GM18909 (cell line): ENCODE data around the gene TAS2R60.
"Not testable (repeated sequence)": the region's sequence is repeated elsewhere in the genome, so short reads cannot be mapped to it uniquely, and the experiment has no call there.

Experiments used
- ATAC-seq: cut with Tn5 transposase; IDR thresholded peaks from one replicate; pipeline ENCODE4 v1.9.1; 2021; ENCODE audit warnings: mild to moderate bottlenecking; ENCODE audit not compliant: unreplicated experiment, poor library complexity

The TAS2R60 gene, protein sequence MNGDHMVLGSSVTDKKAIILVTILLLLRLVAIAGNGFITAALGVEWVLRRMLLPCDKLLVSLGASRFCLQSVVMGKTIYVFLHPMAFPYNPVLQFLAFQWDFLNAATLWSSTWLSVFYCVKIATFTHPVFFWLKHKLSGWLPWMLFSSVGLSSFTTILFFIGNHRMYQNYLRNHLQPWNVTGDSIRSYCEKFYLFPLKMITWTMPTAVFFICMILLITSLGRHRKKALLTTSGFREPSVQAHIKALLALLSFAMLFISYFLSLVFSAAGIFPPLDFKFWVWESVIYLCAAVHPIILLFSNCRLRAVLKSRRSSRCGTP

DNA sequence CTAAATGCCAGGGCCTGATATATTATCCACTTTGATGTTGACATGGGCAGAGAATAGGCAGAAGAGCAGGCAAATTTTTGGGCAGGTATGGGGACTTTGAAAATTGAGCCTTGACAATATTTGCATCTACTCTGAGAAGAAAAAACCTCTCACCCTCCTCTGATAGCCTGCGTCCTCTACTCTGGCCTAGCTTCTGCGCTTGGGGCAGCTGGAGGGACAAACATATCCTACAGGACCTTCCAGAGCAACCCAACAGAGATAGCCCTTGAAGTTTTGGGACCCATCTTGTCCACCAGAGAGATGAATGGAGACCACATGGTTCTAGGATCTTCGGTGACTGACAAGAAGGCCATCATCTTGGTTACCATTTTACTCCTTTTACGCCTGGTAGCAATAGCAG is at the start of gene TAS2R60:
Gene TAS2R60, plus strand, starts transcription at position 301 of the 400 bp plus-strand sequence. Its CDS starts 0 bp downstream, at position 301.
- ATAC-seq: no peak

DNA sequence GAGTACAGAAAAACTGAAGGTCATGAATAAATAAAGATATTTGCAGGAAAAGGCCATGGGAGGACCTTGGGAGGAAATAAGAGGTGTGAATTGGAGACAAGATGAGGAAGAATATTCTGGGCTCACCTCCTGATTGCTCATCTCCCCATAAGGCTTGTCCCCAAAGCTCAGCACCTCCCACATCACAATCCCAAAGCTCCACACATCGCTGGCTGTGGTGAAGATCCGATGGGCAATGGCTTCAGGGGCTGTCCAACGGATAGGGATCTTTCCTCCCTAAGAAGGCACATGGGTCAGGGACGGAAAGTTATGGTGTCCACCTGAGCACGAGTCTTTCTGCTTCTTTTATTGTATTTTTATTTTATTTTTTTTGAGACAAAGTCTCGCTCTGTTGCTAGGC is 49.2 kb upstream of the TAS2R60 start:
- ATAC-seq: no peak

DNA sequence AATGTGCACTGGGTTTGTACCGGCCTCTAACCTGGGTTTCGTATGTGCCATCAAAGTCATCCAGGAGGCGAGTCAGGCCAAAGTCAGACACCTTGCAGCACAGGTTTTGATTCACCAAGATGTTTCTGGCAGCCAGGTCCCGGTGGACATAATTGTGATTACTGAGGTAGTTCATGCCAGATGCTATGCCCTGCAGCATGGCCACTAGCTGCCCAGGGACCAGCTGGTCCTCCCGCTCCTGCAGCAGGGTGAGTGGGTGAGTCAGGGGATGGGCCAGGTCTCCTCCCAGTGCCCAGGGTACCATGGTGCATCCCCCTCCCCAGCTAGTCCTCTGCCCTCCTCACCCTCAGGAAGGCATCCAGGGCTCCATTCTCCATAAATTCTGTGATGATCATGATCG is 48.5 kb upstream of the TAS2R60 start:
- no peak for ATAC-seq

DNA sequence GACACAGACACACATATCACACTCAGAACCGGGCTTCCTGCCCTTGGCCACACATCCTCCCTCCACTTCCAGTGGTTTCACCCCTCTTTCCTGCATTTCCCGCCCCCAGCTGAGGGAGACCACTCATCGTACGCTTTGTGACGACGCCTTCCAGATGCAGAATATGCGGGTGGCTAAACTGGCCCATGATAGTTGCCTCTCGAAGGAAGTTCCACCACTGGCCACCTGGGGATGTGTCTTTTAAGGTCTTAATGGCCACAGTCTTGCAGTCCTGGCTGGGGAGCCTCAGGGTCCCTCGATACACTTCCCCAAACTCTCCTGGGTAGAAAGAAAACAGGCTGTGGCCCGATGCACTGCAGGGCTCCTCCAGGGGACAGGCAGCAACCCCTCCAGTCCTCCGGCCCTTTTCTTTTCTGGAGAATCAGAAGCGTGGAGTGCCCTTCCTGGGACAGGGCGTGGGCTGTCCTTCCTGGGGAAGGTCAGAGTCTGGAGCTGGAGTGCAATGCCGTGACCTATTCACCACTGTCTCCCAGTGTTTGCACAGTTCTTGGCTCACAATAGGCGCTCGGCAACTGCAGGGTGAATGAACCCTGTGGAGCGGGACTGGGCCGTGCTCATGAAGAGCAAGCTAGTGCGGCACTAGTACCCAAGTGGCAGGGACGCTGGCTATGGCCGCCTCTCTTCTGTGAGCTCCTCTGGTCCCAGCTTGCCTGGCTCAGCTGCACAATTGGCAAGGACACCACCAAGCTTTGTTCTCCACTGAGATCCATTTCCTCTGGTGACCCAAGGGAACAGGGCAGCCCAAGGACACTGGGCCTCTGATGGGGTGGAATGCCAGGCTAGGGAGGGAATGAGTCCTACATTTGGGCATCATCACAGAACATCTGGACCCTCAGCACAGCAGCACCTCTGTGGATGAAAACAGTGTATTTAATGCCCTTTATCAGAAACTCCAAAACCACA is 47.8 kb upstream of the TAS2R60 start:
- ATAC-seq: no peak

DNA sequence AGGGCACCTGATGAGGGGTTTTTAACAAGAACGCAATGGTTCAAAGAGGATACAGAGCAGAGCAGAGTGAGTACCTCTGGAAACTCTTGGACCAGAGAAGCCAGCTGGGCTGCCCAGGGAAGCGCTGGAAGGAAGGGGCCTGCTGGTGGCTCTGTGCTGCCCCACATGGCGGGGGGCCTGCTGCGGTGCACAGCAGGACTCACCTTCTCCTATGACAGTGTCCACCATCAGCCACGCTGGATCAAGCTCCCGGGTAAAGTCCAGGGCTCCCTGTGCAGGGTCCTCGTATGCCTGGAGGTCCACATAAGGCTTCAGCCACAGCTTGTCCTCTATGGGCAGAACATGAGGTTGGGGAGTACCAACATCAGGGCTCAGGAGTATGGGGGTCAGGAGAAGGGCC is 47.1 kb upstream of the TAS2R60 start:
- no peak for ATAC-seq

DNA sequence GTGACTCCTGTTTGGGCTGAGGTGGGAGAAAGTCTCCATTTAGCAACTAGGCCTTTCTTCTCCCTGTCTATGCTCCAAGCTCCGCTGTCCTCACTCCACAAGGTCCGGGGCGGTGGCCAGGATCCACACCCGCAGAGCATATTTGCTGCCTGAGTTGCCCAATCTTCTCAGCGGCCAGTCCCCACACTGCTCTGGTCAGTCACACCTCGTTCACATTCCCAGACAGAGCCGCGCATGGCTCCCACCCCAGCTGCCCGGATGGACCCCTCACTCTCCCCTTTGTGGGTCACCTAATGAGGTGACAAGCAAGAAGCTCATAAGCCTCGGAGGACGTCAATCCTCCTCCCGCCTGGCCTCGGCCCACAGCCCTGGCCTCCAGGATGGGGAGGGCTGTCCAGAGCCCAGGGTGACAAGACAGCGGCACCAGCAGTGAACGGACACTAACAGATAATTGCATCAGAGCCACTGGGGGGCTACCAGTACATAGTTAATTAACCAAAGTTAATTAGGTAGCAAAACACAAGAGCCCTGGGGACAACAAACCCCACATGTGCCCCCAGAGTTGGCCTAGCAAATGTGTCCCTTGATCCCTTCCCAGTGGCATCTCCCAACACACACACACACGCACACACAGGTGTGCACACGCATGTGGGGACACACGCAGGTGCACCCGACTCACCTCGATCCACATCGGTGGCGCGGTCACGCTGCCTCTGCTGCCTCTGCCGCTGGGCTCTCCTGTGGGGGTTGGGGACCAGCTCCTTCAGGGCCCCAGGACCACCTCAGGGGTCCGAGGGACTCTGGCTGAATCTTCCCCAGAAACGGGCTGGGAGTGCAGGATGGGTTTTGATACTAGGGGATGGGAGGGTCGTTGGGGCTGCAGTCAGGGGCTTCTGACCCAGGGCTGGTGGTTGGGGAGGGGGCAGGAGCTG is 46.4 kb upstream of the TAS2R60 start:
- no peak for ATAC-seq

DNA sequence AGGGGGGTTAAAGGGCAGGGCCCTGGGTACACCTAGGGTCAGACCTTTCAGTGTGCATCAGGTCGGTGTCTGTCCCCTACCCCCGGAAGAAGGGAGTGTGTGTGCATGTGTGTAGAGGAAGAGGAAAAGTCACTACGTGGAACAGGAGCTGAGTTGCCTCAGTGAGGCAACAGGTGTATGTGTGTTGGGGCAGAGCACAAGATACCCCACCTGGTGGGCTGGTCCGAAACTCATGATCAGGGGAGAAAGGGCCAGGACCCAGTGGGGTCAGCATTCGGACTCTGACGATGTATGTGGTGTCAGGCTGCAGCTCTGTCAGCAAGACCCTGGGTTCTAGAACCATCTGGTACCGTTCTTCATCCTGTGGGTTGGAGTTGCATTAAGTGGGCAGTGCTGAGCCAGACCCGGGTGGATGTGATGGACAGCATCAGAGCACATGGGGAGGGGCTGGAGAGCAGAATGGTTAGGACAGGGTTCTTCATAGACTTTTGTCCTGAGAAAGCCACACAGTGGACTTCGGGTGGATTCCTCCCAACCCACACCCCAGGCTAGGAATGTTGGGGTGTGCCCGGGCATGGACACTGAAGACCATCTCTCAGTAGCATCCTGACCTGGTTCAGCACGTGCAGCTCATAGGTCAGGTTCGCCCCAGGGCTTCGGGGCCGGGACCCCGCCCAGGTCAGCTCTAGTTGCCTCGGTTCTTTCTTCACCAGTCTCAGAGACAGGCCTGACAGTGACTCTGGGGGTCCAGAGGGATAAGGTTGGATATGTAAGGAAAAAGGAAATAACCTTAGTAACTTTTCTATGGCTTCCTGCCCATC is 45.3 kb upstream of the TAS2R60 start:
- no peak for ATAC-seq

DNA sequence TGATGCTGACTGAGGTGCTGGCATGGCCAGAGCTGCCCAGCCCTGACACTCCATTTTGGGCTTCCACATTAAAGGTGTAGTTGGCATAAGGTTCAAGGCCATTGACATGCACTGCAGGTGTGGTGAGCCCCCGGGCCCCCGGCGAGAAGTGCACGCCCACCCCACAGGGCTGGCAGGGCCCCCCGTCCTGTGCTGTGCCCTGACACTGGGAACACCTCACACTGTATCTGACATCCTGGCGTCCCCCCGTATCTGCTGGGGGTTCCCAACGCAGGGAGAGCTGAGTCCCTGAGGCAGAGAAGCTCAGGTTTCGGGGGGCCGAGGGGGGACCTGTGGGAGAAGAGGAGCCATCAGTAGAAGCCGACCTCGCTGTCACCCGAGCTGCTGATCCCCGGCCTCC is 44.6 kb upstream of the TAS2R60 start:
- no peak for ATAC-seq

DNA sequence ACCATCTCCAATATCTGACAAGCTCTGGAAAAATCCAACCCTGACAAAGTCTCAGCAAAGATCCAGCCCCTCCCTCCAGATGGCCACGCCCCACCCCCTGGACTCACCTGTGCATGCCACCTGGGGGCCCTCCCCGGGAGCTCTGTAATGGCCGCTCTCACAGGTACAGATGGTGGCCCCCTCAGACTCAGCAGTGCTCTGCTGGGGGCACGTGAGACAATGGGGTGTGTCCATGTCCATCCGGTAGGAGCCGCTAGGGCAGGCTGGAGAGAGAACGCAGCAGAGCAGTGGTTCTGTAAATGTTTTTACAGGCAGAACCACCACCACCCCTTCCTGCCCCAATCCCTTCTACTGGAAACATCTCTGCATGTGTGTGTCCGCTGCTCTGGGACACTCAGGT is 44.1 kb upstream of the TAS2R60 start:
- ATAC-seq: no peak

DNA sequence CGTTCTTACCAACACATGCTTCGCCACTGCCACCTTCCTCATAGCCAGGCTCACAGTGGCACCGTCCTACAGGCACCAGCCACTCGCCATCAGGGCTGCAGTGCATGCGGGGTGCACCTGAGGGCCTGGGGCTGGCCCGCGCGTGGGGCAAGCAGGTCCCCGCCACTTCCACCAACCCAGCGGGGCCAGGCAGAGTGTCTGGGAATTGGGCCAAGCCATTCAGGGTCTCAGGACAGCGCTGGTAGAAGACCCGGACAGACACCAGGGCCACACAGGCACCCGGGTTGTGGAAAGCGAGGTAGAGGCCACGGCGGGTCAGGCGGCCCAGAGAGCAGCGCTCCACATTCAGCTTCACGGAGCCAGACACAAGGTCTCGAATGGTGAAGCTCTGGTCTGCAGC is 43.6 kb upstream of the TAS2R60 start:
- ATAC-seq: no peak

DNA sequence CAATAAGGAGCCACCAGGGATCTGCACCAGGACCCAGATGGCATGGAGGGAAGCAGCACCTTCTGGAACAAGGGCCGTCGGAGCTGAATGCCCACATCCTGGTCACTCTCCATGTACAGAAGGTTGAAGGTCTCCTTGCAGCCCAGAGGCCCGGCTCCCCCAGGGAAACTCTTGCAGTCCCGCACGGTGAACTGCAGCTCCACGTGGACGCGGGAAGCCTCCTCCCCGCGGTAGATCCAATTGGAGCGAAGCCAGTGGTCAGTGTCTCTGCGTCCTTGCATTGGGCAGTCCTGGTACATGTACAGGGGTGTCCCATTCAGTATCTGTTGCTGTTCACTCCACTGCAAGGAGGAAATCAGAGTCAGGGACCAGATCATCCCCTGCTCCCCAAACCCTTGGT is 42.0 kb upstream of the TAS2R60 start:
- no peak for ATAC-seq

DNA sequence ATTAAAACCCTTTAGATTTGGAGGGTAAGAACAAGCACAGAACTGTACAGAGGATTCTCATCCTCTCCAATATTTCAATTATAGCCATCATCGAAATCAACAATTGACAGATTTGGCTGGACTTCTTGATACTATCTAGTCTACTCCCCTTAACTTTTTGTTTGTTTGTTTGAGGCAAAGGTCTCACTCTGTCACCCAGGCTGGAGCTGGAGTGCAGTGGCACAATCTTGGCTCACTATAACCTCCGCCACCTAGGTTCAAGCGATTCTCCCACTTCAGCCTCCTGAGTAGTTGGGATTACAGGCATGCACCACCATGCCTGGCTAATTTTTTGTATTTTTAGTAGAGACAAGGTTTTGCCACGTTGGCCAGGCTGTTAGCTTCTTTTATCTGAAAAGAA is 41.0 kb upstream of the TAS2R60 start:
- not testable (repeated sequence) for ATAC-seq

DNA sequence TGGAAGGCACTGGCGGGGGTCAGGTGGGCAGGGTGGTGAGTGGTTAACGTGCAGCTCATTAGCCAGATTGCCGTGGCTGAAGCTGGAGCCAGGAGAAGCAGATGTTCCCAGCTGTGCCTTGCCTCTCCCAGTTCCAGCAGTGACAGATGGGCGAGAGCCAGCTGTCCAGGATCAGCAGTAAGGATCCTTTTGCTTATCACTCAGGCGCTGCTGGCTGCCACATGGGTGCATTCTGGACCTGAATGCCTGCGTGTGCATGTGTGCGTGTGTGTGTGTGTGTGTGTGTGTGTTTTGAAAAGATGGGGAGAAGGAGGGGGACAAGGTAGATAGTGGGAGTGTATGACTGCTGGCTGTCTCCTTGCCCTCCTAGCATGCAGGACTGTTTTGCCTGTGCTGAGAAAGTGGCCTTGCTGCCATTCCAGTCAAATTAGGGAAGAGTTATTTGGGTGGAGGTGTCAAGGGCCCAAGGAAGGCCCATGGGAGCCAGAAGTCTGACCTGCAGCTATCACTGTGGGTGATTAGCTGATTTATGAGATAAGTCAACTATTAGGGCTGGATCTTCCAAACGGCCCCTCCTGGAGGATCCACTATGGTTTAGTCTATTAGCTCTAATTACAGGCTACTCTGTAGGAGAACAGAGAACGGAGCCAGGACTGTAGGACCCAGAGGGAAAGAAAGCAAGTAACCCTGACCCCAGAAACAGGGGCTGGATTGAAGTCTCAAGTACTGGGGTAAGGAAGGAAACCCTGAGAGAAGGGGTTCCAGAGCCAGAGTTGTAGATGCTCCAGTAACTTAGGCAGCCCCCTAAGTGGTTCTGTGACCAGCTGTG is 37.9 kb upstream of the TAS2R60 start:
- ATAC-seq: no peak

DNA sequence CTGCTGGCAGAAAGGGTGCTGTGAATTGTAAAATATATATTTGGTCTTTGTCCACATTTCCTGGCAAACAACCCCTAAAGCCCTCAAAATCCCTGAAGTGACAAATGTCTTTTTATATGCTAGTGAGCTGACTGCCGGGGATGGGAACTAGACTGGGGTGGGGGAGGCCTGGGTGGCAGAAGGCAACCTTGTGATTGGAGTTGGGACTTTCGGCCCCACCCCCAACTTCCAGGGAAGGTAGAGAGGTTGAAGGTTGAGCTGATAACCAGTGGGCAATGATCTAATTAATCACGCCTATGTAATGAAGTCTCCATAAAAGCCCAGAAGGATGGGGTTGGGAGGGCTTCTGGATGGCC is 37.3 kb upstream of the TAS2R60 start:
- ATAC-seq: no peak

DNA sequence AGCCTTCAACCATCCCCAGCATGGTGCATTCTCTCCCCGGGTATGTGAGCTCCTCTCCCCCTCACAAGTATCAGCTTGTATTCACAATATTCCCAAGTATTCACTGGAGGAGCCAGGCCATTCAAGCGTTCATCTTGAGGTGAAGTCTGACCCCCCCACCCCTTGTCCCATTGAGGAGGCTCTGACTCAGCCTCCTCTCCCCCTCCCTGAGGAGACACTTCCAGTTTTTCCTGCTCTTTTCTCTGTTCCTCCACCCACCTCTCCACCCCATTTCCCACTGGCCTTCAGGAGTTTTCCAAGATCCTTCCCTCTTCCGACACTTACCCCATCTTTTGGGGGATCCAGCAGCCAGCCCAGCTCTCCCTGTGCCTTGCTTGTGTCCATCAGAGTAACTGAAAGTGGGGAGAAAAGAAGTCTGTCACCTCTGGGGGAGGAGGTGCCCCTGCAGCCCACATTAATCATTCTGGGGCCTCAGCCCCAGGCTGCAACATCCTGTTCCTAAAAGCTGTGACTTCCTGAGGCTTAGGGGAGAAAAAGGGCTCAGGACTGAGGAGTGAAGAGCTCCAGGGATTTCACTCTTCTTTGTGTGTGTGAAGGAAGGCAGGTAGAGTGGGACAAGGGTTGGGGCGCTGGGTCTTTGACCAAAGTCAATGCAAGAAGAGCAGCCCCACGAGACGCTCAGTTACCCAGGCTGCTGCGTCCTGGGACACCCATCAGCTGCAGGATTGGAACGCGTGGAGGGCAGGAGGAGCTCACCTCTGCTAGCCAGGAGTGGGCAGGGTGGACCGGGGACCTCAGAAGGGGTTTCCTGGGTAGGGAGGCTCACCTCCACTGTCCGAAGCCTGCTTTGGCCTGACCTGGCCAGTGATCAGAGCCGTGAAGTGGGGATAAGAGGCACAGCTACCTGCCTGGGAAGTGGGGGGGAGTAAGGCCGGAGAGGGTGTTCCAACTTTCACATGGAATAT is 35.7 kb upstream of the TAS2R60 start:
- no peak for ATAC-seq

DNA sequence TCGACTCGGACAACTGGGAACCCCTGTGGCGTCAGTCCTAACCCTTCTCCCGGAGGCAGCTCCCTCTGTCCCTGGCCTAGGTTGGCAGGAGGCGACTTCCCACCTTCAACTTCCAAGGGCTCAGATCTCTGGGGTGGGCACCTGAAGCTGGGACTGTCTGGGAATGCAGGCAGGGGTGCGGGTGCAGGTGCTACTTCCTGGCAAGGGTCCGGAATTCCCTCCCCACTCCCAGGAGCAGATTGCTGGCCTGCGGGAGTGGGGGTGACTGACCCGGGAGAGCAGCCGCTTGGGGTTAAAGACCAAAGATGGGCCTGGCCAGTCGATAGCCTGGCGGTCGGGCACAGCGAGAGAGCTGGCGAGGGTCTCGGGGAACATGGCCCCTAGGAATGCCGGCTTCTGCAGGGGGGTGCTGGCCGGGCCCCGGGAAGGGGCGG is 35.0 kb upstream of the TAS2R60 start:
- no peak for ATAC-seq

DNA sequence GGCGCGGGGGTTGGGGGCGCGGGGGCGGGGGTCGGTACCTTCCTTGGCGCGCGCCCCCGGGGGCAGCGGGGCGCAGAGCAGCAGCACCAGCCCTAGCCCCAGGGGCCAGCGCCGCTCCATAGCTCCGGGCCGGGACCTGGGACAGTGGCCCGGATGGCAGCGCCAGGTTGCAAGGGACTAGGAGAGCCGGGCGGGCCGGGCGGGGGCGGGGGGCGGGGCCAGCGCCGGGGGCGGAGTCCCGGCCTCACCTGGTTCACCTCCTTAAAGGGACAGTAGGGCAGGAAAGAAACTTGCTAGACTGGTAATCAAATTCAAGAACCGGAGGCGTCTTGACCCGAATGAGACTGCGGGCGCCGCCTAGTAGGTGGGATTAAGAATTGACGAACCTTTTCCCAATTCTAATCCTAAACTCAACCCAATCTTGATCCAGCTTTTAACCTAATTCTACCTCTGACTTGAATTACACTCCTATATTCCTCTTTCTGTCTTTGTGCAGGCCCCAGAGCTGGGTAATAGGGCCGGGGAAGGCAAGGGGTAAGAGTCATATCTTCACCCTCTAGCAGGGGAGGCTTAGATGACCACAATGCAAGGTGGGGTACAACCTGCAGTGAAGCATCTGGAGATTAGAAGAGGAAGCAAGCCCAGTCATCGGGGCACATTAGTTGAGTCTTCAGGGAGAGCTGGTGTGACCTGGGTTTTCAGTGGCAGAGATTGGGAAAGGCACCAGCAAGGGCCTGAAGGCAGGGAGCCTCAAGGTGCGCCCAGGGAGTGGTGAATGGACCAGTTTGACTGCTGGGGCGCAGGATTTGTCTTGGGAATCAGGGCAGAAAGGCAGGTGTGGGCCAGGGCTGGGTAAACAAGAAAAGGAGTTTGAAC is 34.3 kb upstream of the TAS2R60 start, which contains the start of gene EPHA1:
Gene EPHA1, minus strand, starts transcription at position 171 of the 876 bp plus-strand sequence. Its CDS starts 51 bp downstream, at position 120.
- no peak for ATAC-seq
